ENCODE measurements around the gene MCM7.

The MCM7 gene

DNA sequence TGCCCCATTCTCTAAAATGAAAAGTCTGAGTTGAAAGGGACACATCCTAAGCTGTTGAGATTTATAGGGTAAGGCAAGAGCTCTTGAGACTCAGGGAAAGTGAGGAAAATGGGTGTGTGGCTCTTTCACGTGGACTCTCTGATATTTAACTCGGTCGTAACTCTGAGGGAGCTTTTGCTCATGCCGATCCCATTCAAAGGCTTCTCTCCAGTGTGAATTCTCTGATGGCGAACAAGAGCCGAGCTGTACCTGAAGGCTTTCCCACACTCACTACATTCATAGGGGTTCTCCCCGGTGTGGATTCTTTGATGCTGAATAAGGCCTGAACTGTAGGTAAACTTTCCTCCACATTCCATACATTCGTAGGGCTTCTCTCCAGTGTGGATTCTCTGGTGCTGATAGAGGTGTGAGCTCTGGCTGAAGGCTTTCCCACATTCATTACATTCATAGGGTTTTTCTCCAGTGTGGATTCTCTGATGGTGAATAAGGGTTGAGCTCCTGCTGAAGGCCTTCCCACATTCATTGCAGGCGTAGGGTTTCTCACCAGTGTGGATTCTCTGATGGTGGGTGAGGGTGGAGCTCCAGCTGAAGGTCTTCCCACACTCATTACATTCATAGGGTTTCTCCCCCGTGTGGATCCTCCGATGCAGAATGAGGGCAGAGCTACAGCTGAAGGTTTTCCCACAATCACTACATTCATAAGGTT is 30.0 kb downstream of the MCM7 start:
- DNase-seq (ENCODE audit: low spot score): no peak

DNA sequence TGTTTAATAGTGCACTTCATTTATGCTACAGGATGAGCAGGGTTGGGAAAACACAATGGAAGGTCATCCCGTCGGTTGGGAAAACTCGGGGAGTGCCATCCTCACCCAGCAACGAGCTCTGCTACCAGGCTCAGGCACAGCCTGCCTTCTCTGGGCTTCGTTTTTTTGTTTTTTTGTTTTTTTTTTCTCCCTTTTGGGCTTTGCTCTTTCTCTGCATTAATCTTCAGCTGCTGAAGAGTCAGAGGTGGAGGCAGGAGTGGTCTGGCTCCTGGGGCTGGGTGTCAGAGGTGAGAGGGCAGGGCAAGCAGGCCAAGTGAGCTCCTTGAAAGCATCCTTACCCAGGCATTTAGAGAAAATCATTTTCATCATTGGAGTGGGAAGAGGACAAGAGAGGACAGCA is 31.2 kb downstream of the MCM7 start:
- DNase-seq (ENCODE audit: low spot score): no peak

DNA sequence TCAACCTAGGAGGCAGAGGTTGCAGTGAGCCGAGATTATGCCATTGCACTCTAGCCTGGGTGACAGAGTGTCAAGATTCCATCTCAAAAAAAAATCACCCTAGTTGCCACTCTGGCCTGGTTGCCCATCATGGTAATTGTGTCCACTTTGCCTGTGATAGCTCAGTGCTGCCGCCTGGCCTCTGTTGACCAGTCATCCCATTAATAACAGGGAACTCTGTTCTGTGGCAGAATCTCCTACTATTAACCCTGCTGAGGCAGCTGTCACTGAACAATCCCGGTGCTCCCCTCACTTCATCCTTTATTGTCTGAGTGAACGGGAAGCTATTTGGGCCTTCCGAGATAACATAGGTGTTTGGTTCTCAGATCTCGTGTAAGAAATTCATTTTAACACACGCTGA is 34.2 kb downstream of the MCM7 start:
- DNase-seq (ENCODE audit: low spot score): no peak

DNA sequence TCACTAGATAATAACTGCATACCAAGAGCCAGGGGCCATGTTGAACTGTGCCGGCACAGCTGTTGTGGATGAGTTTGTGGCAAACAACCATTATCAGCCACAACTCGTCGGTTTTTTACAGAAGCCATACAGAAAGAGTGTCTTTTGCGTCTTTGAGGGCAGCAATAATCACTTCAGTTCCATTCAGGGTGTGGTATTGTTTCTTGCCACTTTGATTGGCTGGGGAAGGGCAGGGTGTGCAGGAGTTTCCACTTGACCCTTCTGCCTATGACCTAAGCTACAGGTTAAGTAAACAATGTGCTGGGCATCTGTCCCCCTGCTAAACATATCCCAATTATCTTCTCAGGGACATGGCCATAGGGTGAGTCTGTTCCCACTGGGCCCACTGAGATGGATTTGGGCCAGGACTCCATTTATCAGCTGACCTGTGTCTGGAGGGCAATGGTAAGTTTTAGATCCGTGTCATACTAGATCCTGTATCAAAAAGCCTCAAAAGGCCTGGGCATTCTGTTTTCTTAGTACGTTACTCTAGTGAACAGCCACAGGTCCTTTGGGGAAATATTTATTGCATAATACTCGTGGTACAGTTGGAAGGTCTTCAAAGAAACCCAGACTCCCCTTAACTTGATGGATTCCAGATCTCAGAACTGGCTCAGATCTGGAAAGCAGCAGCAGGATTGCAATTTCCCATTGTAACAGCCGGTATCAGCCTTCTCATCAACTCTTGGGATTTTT is 35.6 kb downstream of the MCM7 start:
- peak; percentile 55 for DNase-seq (ENCODE audit: low spot score)

DNA sequence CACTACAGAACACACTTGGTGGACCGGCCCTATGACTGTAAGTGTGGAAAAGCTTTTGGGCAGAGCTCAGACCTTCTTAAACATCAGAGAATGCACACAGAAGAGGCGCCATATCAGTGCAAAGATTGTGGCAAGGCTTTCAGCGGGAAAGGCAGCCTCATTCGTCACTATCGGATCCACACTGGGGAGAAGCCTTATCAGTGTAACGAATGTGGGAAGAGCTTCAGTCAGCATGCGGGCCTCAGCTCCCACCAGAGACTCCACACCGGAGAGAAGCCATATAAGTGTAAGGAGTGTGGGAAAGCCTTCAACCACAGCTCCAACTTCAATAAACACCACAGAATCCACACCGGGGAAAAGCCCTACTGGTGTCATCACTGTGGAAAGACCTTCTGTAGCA is 37.0 kb downstream of the MCM7 start:
- no peak for DNase-seq (ENCODE audit: low spot score)

DNA sequence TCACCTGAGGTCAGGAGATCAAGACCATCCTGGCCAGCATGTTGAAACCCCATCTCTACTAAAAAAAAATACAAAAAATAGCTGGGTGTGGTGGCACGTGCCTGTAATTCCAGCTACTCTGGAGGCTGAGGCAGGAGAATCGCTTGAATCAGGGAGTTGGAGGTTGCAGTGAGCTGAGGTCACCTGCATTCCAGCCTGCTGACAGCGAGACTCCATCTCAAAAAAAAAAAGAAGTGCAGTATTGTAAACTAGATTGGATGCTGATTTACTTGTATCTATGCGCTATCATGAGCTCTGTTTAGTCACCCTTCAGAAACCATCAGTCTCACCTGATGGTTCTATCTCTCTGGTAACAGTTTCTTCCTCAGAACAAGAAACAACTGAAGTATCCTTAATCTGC is 37.8 kb downstream of the MCM7 start:
- no peak for DNase-seq (ENCODE audit: low spot score)

DNA sequence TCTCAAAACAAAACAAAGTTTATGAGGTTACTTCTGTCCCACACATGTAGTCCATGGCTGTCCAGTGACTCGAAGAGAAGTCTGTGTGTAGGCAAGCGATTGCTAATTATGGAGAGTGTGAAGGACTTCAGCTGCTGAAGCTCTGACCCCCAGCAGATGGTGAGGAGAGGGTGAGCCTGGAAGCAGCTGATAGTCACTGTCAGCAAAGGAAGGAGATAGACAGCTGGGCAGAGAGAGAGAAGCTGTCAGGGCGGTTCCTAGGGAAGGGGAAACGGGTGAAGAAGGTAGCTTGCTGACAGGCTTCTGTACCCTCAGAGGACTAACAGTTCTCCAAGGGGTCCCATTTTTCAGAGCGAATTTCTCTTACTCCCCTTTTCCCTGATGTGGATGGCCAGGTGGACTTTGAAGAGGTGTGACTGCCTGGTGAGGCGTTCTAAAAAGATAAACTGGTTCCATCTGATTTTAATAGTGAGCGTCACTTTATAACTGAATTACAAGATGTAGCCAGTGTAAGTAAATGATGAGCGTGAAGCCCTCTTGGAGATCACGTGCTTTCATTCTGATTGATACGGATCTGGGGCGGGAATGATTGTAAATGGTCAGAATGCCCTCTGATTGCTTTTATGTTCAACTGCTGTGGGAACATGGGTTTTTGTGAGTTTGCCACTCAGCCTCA is 39.5 kb downstream of the MCM7 start:
- DNase-seq (ENCODE audit: low spot score): no peak

DNA sequence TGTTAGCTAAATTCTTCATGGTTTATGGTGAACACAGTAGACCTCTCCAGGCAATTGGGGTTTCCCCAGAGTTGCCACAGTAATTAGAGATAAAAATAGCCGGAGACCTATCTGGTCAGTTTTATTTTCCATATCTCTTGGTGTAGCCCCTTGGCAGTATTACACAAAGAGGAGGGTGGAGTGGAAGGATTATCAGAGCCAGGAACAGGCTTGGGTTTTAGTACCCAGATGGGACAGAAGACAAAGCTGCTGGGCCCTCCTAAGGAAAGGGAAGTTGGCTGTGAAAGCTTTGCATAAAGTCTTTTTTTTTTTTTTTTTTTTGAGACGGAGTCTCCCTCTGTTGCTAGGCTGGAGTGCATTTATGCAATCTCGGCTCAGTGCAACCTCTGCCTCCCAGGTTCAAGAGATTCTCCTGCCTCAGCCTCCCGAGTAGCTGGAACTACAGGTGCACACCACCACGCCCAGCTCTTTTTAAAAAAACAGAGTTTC is 41.9 kb downstream of the MCM7 start:
- no peak for DNase-seq (ENCODE audit: low spot score)

DNA sequence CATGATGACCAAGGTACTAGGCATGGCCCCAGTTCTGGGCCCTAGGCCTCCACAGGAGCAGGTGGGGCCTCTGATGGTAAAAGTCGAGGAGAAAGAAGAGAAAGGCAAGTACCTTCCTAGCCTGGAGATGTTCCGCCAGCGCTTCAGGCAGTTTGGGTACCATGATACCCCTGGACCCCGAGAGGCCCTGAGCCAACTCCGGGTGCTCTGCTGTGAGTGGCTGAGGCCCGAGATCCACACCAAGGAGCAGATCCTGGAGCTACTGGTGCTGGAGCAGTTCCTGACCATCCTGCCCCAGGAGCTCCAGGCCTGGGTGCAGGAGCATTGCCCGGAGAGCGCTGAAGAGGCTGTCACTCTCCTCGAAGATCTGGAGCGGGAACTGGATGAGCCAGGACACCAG is 44.2 kb downstream of the MCM7 start:
- no peak for DNase-seq (ENCODE audit: low spot score)

DNA sequence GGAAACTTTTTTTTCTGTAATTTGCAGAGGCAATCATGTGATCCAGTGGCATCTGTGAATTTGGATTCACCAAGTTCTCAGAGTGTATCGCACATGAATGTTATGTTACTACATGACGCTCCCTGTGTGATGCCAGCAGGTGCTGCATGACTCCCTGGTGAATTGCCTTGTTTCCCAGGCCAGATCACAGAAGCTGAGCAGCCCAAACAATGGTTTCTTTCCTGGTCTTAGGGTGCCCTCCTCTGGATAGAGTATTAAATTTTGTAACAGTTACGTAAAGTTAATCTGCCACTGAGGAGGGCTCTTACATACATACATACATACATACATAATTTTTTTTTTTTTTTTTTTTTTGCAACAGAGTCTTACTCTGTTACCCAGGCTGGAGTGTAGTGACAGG is 48.0 kb downstream of the MCM7 start:
- peak; percentile 62 for DNase-seq (ENCODE audit: low spot score)

DNA sequence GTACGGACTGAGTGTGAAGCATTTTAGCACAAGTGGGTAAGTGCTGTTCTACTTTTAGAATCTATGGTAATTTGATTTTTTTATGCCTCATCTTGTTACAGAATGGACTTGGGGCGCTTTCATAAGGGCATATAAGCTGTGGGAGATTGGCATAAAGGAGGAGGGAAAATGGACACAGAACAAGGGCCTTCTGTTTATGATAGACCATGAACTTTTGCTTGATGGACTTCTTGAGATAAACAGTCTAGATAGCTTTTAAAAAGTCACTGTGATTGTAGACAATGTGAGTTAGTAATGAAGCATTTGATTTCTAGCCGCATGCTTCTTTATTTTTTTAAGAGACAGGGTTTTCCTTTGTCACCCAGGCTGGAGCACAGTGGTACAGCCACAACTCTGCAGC is 49.6 kb downstream of the MCM7 start:
- no peak for DNase-seq (ENCODE audit: low spot score)

DNA sequence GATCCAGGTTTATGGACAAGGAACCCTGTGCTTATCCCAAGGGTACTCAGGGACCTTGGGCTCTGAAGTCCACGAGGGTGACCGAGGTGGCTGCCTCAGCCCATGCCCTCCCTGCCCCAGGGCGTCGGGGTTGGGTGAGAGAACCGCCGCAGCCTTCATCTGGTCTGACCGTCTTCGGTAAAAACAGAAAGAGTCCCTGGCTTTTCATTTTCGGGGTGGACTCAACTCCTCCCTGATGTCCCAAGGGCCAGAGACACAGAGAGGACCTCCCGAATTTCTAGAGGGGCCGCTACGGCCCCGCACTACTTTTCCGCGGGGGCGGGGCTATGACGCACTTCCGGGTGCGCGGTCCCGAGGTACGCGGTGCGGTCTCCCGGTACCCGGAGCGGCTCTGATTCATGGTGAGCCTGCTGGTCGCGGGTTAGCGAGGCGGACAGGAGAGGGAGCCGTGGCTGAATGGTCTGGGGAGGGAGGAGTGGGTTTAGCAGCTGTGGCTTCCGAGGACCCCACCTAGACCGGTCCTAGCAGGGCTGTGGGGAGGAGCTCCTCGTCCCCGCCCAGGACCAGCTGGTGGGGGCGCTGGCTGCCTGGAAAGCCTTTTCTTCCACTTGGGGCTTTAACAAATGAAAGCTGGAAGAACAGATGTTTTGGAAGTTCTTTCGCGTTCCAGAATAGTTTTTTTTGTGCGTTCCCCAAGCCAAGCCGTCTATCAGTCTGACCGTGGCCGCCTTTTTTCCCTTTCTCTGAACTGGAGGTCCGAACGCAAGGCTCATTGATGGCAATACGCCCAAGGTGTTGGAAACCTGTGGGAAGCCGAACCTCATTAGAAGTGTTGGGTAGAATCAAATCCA is 51.5 kb downstream of the MCM7 start, which contains the start of gene ZSCAN21:
ZSCAN21 (plus strand) TSS at position 334 of the 851 bp plus-strand sequence. CDS start 7,233 bp downstream, outside the sequence.
- DNase-seq (ENCODE audit: low spot score): peak; percentile 97

DNA sequence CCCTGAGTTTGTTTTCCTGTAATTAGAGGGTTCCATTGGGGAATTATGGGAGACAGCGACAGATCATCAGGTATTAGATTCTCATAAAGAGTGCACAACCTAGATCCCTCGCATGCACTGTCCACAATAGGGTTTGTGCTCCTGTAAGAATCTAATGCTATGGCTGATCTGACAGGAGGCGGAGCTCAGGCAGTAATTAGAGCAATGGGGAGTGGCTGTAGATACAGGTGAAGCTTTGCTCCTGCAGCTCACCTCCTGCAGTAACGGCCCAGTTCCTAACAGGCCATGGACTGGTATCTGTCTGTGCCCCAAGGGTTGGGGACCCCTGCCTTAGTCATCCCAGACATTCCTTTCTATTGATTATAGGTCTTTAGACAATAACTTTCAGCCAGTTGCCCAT is 52.5 kb downstream of the MCM7 start:
- no peak for DNase-seq (ENCODE audit: low spot score)

DNA sequence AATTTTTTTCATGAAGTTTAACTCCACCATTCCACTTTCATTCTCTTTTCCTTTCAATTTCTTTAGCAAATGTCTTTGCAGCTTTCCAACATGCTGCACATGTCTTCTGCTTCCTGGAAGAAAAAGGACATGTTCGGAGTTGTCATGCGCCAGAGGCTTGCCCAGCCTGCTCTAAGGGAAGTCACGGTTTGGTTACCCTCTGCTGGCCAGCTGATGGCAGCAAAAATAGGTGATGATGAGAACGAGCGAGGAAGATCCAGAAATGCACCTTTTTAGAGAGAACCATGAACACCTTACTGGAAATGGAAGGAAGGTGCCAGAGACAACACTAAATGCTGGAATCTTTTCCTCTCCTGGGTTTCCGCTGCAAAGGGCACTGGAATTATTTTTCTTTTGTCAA is 56.5 kb downstream of the MCM7 start:
- DNase-seq (ENCODE audit: low spot score): no peak
